Immature natural killer cell (primary cell): ENCODE results near the gene AHNAK. TPM values are rescaled to one million over a fixed set of nuclear protein-coding genes. Genes with fewer than 3 reads are reported as not detected.
A peak's percentile ranks its signal among the peaks of the same experiment; 100 is the strongest.
"Not testable (repeated sequence)": the region's sequence is repeated elsewhere in the genome, so short reads cannot be mapped to it uniquely, and the experiment has no call there.

ENCODE experiments used
- DNase-seq, 3 donors: peaks; one replicate each; pipeline ENCODE4 v3.0.0; 2022; ENCODE audit warnings: mixed read lengths in 1 of 3
- H3K27ac Mint-ChIP-seq, 6 donors: one replicate each; pipeline ENCODE4 v1.8.0; 2020; ENCODE audit warnings: mixed read lengths in 6 of 6, mild to moderate bottlenecking in 5 of 6, inconsistent platforms in 4 of 6, moderate library complexity in 3 of 6
- H3K27me3 Mint-ChIP-seq, 3 donors: one replicate each; pipeline ENCODE4 v1.8.0; 2020 to 2021; ENCODE audit warnings: low read depth in 3 of 3, mild to moderate bottlenecking in 3 of 3, mixed read lengths in 3 of 3, moderate library complexity in 3 of 3, inconsistent platforms in 1 of 3
- H3K36me3 Mint-ChIP-seq, 3 donors: one replicate each; pipeline ENCODE4 v1.8.0; 2020; ENCODE audit warnings: mixed read lengths in 3 of 3, inconsistent platforms in 2 of 3, mild to moderate bottlenecking in 2 of 3
- H3K4me1 Mint-ChIP-seq, 2 donors: one replicate each; pipeline ENCODE4 v1.8.0; 2020; ENCODE audit warnings: inconsistent platforms in 2 of 2, mild to moderate bottlenecking in 2 of 2, mixed read lengths in 2 of 2, moderate library complexity in 1 of 2
- H3K4me3 Mint-ChIP-seq, 5 donors: one replicate each; pipeline ENCODE4 v1.8.0; 2020; ENCODE audit warnings: mild to moderate bottlenecking in 5 of 5, mixed read lengths in 5 of 5, inconsistent platforms in 3 of 5, moderate library complexity in 3 of 5
- H3K9me3 Mint-ChIP-seq, 6 donors: one replicate each; pipeline ENCODE4 v1.8.0; 2020; ENCODE audit warnings: mild to moderate bottlenecking in 6 of 6, mixed read lengths in 6 of 6, inconsistent platforms in 4 of 6, moderate library complexity in 3 of 6
- polyA plus RNA-seq, 3 donors: library from polyadenylated mRNA; unstranded; fragments of 300-500 nt; fragmentation: Illumina TruSeq; gene quantifications; one replicate each; pipeline ENCODE4 v1.2.3, GENCODE V29; 2021

AHNAK gene
- polyA plus RNA-seq, 3 donors from 2014 or later, result 45.0 to 217 (median 57.2) TPM

GRCh38 chr11:62395885-62396551 lies 150.6 kb downstream of the AHNAK start:
- H3K4me3 Mint-ChIP-seq, result no peak overlapping the region
- H3K36me3 Mint-ChIP-seq, result no peaks in the 10 kb centered on the region
- H3K9me3 Mint-ChIP-seq, result no peaks in the 10 kb centered on the region
- peaks cover 5 to 37% of the 10 kb centered on the region in 2 donors for H3K4me1 Mint-ChIP-seq
- no peak overlapping the region for H3K27ac Mint-ChIP-seq
- no peak for DNase-seq
- H3K27me3 Mint-ChIP-seq, result peaks cover 0 to 2% (median 1%) of the 10 kb centered on the region in 3 donors

- peak; percentile 50 to 58 (median 58) for DNase-seq
Observed at GRCh38 chr11:62394825-62395538, 151.6 kb downstream of the AHNAK start.

GRCh38 chr11:62393735-62394134 lies 152.9 kb downstream of the AHNAK start:
- H3K4me1 Mint-ChIP-seq, result peaks cover 5 to 26% of the 10 kb centered on the region in 2 donors
- no peak overlapping the region for H3K27ac Mint-ChIP-seq

More at GRCh38 chr11:62394825-62395538, 151.6 kb downstream of the AHNAK start:
- Mint-ChIP-seq H3K27ac (peak overlapping the region in 1 of 6 donors; percentile 71), H3K4me1 (peaks cover 5 to 36% of the 10 kb centered on the region in 2 donors), H3K4me3 (no peak overlapping the region), H3K9me3 (no peaks in the 10 kb centered on the region), H3K36me3 (no peaks in the 10 kb centered on the region), H3K27me3 (peaks cover 0 to 5% (median 1%) of the 10 kb centered on the region in 3 donors)

GRCh38 chr11:62393061-62393611 lies 153.5 kb downstream of the AHNAK start:
- H3K27ac Mint-ChIP-seq, result peak overlapping the region in 2 of 6 donors; percentile 17 to 18
- no peaks in the 10 kb centered on the region for H3K36me3 Mint-ChIP-seq
- H3K4me1 Mint-ChIP-seq, result peaks cover 2 to 20% of the 10 kb centered on the region in 2 donors
- DNase-seq, result no peak
- peaks cover 0 to 5% (median 1%) of the 10 kb centered on the region in 3 donors for H3K27me3 Mint-ChIP-seq
- H3K4me3 Mint-ChIP-seq, result no peak overlapping the region
- H3K9me3 Mint-ChIP-seq, result no peaks in the 10 kb centered on the region

More at GRCh38 chr11:62393735-62394134, 152.9 kb downstream of the AHNAK start:
- DNase-seq, result no peak
- no peak overlapping the region for H3K4me3 Mint-ChIP-seq
- H3K27me3 Mint-ChIP-seq, result peaks cover 0 to 7% (median 1%) of the 10 kb centered on the region in 3 donors
- H3K9me3 Mint-ChIP-seq, result no peaks in the 10 kb centered on the region
- H3K36me3 Mint-ChIP-seq, result no peaks in the 10 kb centered on the region

- Mint-ChIP-seq H3K27ac (peak overlapping the region in 1 of 6 donors; percentile 58), H3K27me3 (peaks cover 0 to 5% (median 3%) of the 10 kb centered on the region in 3 donors), H3K9me3 (no peaks in the 10 kb centered on the region), H3K4me1 (peaks cover 6 to 18% of the 10 kb centered on the region in 2 donors), H3K36me3 (no peaks in the 10 kb centered on the region), H3K4me3 (no peak overlapping the region)
- DNase-seq, result no peak
Observed at GRCh38 chr11:62392506-62392905, 154.1 kb downstream of the AHNAK start.

- H3K4me3 Mint-ChIP-seq, result no peak overlapping the region
Observed at GRCh38 chr11:62391642-62392425, 154.8 kb downstream of the AHNAK start.

GRCh38 chr11:62390722-62391121 lies 155.9 kb downstream of the AHNAK start:
- peaks cover 13 to 31% of the 10 kb centered on the region in 2 donors for H3K4me1 Mint-ChIP-seq
- H3K4me3 Mint-ChIP-seq, result no peak overlapping the region
- H3K27me3 Mint-ChIP-seq, result peaks cover 0 to 5% (median 3%) of the 10 kb centered on the region in 3 donors
- no peak overlapping the region for H3K27ac Mint-ChIP-seq
- H3K9me3 Mint-ChIP-seq, result no peaks in the 10 kb centered on the region
- no peak for DNase-seq
- H3K36me3 Mint-ChIP-seq, result no peaks in the 10 kb centered on the region

More at GRCh38 chr11:62391642-62392425, 154.8 kb downstream of the AHNAK start:
- H3K27me3 Mint-ChIP-seq, result peaks cover 0 to 5% (median 3%) of the 10 kb centered on the region in 3 donors
- H3K36me3 Mint-ChIP-seq, result no peaks in the 10 kb centered on the region
- H3K27ac Mint-ChIP-seq, result no peak overlapping the region
- peaks cover 8 to 22% of the 10 kb centered on the region in 2 donors for H3K4me1 Mint-ChIP-seq
- no peak for DNase-seq
- H3K9me3 Mint-ChIP-seq, result no peaks in the 10 kb centered on the region

GRCh38 chr11:62390237-62390636 lies 156.4 kb downstream of the AHNAK start:
- Mint-ChIP-seq H3K4me1 (peaks cover 14 to 31% of the 10 kb centered on the region in 2 donors), H3K9me3 (no peaks in the 10 kb centered on the region), H3K36me3 (no peaks in the 10 kb centered on the region), H3K27ac (no peak overlapping the region), H3K27me3 (peaks cover 0 to 5% (median 3%) of the 10 kb centered on the region in 3 donors), H3K4me3 (no peak overlapping the region)
- DNase-seq, result no peak

- Mint-ChIP-seq H3K27ac (no peak overlapping the region), H3K9me3 (no peaks in the 10 kb centered on the region), H3K4me3 (no peak overlapping the region), H3K36me3 (no peaks in the 10 kb centered on the region), H3K27me3 (peaks cover 0 to 5% (median 3%) of the 10 kb centered on the region in 3 donors), H3K4me1 (peaks cover 14 to 24% of the 10 kb centered on the region in 2 donors)
- DNase-seq, result no peak
Observed at GRCh38 chr11:62388999-62389398, 157.6 kb downstream of the AHNAK start.

- H3K4me3 Mint-ChIP-seq, result peak overlapping the region in 2 of 5 donors; percentile 44 to 48
- no peaks in the 10 kb centered on the region for H3K9me3 Mint-ChIP-seq
- H3K27ac Mint-ChIP-seq, result no peak overlapping the region
- H3K36me3 Mint-ChIP-seq, result no peaks in the 10 kb centered on the region
- peaks cover 14 to 17% of the 10 kb centered on the region in 2 donors for H3K4me1 Mint-ChIP-seq
- H3K27me3 Mint-ChIP-seq, result peaks cover 0 to 5% (median 3%) of the 10 kb centered on the region in 3 donors
- no peak for DNase-seq
Observed at GRCh38 chr11:62387381-62387780, 159.2 kb downstream of the AHNAK start.

- peak in 2 of 3 donors; percentile 36 to 39 for DNase-seq
- Mint-ChIP-seq H3K4me1 (peaks cover 12 to 21% of the 10 kb centered on the region in 2 donors), H3K4me3 (peak overlapping the region in 1 of 5 donors; percentile 34), H3K27ac (peak overlapping the region in 1 of 6 donors; percentile 49)
- H3K36me3 Mint-ChIP-seq, H3K9me3 Mint-ChIP-seq, H3K27me3 Mint-ChIP-seq: not testable (repeated sequence)
Observed at GRCh38 chr11:62386083-62386482, 160.5 kb downstream of the AHNAK start.

GRCh38 chr11:62383822-62384221 lies 162.8 kb downstream of the AHNAK start:
- Mint-ChIP-seq H3K36me3 (no peaks in the 10 kb centered on the region), H3K9me3 (no peaks in the 10 kb centered on the region), H3K4me3 (no peak overlapping the region), H3K4me1 (peaks cover 13 to 28% of the 10 kb centered on the region in 2 donors), H3K27me3 (peaks cover 0 to 3% (median 0%) of the 10 kb centered on the region in 3 donors), H3K27ac (no peak overlapping the region)
- no peak for DNase-seq
